NOMO-1 treated with dmso at 0.1 percent for 144 hours (cell line): ENCODE measurements around the gene C1QTNF4.

ENCODE experiments used
- DNase-seq: peaks from one replicate; lab custom pipeline; 2025; ENCODE audit not compliant: unreplicated experiment; lab: John Stamatoyannopoulos, UW

Gene C1QTNF4

GRCh38 chr11:47593492-47593933 lies 698 bp downstream of the C1QTNF4 start:
- DNase-seq = no peak

GRCh38 chr11:47592970-47593369 lies 1.2 kb downstream of the C1QTNF4 start:
- no peak for DNase-seq

GRCh38 chr11:47592251-47592650 lies 2.0 kb downstream of the C1QTNF4 start:
- no peak for DNase-seq

- DNase-seq = peak; percentile 74
Observed at GRCh38 chr11:47591764-47592163, 2.4 kb downstream of the C1QTNF4 start.

- no peak for DNase-seq
Observed at GRCh38 chr11:47589977-47590861, 4.0 kb downstream of the C1QTNF4 start.

GRCh38 chr11:47589584-47589976 lies 4.6 kb downstream of the C1QTNF4 start:
- DNase-seq = no peak

GRCh38 chr11:47589118-47589517 lies 5.1 kb downstream of the C1QTNF4 start:
- no peak for DNase-seq

GRCh38 chr11:47587723-47588326 lies 6.4 kb downstream of the C1QTNF4 start:
- peak; percentile 87 for DNase-seq

- no peak for DNase-seq
Observed at GRCh38 chr11:47587039-47587716, 7.0 kb downstream of the C1QTNF4 start.

- no peak for DNase-seq
Observed at GRCh38 chr11:47586098-47586855, 7.9 kb downstream of the C1QTNF4 start, which contains the start of gene FAM180B. Gene FAM180B, plus strand, starts transcription at chr11:47586678. Its CDS starts 91 bp downstream, at chr11:47586769.

GRCh38 chr11:47583844-47584243 lies 10.4 kb downstream of the C1QTNF4 start:
- no peak for DNase-seq

- peak; percentile 87 for DNase-seq
Observed at GRCh38 chr11:47578524-47579494, 15.4 kb downstream of the C1QTNF4 start, which contains the start of the genes KBTBD4 and NDUFS3. Gene KBTBD4, minus strand, starts transcription at chr11:47578970. Its CDS starts 19 bp downstream, at chr11:47578951. Gene NDUFS3, plus strand, starts transcription at chr11:47579074. Its CDS starts 18 bp downstream, at chr11:47579092.

- no peak for DNase-seq
Observed at GRCh38 chr11:47577460-47578041, 16.7 kb downstream of the C1QTNF4 start.

- no peak for DNase-seq
Observed at GRCh38 chr11:47573321-47573720, 20.9 kb downstream of the C1QTNF4 start.

- DNase-seq = no peak
Observed at GRCh38 chr11:47572715-47573255, 21.4 kb downstream of the C1QTNF4 start.

GRCh38 chr11:47571895-47572294 lies 22.3 kb downstream of the C1QTNF4 start:
- no peak for DNase-seq

- DNase-seq = no peak
Observed at GRCh38 chr11:47571357-47571729, 22.9 kb downstream of the C1QTNF4 start.

GRCh38 chr11:47570651-47571356 lies 23.4 kb downstream of the C1QTNF4 start:
- DNase-seq = no peak
